GM15510 (cell line): Measurements from ENCODE around the gene GLYATL3.

Source experiments
- POLR2A ChIP-seq: IDR thresholded peaks from 3 replicates; pipeline ENCODE4 v1.6.1; 2011; ENCODE audit warnings: borderline replicate concordance; ENCODE audit not compliant: insufficient read length; ENCODE audit errors: extremely low read depth

GLYATL3 gene

GRCh38 chr6:49499623-49500022, at the start of gene GLYATL3:
Gene GLYATL3 (plus strand): TSS chr6:49499923. CDS start chr6:49511991, 12,068 bp downstream.
- TF ChIP-seq POLR2A, result no peak

GRCh38 chr6:49453221-49453620, 46.5 kb upstream of the GLYATL3 start:
- TF ChIP-seq POLR2A, result no peak

- no peak for TF ChIP-seq POLR2A
Measured at GRCh38 chr6:49454787-49455709, 44.7 kb upstream of the GLYATL3 start.

DNA sequence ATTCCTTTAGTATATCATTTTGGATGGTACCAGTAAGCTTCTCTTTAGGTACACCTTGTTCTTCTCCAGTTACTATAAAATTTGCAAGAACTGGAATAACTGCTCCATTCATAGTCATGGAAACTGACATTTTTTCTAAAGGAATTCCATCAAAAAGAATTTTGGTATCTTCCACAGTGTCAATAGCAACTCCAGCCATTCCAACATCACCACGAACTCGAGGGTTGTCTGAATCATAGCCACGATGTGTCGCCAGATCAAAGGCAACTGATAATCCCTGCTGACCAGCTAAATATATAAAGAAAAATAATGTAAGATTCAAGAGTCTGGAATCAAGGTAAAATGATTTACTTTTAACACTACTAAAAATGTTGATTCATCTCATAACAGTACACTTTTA, 42.0 kb upstream of the GLYATL3 start:
- TF ChIP-seq POLR2A, result no peak

- no peak for TF ChIP-seq POLR2A
Measured at GRCh38 chr6:49462071-49462470, 37.7 kb upstream of the GLYATL3 start.

DNA sequence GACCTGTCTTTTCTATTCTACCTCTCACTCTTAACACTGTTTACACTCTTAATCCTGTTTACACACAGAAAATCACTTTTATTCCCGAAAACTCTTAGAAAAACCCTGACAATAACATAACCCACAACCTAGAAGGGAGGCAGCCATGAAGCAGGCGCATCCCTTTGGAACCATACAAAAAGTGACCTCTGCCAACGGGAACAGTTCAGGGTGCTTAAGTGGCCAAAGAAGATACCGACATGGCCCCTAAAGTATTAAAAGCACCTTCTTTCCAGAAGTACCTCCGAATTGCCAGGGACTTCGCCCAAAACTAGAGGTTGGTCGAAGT, 37.2 kb upstream of the GLYATL3 start:
- TF ChIP-seq POLR2A, result no peak

DNA sequence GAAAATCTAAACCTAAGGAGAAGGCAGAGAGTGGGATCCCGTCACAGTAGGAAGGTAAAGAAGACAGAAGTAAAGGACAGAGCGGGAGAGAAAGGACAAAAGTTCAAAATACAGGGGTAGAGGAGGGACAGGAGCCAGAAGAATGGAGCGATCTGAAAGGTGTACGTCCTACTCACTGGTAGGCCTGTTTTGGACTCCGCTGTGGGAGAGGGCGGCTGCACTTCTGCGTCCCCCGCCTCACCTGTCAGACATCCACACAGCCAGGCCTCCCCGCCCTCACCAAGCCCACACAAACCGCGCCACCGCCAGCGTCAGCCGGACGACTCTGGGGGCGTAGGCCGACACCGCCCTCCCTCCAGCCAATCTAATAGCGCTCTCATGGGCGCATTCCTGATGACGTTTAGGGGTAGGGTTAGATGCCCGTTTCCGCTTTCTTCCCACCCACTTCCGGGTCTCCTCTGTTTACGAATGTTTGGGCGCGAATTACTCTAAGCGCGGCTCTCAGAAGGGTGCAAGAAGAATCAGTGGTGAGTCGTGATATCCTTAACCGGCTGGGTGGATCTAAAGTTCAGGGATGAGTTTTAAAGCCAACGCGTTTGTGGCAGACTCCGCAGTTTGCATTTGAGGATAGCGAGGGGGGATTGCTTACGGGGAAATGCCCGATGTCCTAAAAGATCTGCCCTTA, 36.7 kb upstream of the GLYATL3 start, which contains the start of the genes CENPQ and MMUT:
CENPQ (plus strand) TSS at position 444 of the 685 bp plus-strand sequence. CDS start 6,807 bp downstream, outside the sequence.
MMUT (minus strand) TSS at position 327 of the 685 bp plus-strand sequence. CDS start 3,787 bp downstream, outside the sequence.
- peak; percentile 79 for TF ChIP-seq POLR2A

GRCh38 chr6:49463612-49463967, 36.1 kb upstream of the GLYATL3 start:
- no peak for TF ChIP-seq POLR2A

DNA sequence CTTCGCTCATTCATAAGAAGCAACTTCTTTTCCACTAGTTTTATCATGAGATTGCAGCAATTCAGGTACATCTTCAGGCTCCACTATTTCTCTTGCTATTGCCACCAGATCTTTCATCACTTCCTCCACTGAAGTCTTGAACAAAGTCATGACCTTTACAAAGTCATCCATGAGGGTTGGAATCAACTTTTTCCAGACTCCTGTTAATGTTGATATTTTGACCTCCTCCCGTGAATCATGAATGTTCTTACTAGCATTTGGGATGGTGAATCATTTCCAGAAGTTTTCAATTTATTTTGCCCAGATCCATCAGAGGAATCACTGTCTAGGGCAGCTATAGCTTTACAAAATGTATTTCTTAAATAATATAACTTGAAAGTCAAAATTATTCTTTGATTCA, 35.0 kb upstream of the GLYATL3 start:
- no peak for TF ChIP-seq POLR2A

DNA sequence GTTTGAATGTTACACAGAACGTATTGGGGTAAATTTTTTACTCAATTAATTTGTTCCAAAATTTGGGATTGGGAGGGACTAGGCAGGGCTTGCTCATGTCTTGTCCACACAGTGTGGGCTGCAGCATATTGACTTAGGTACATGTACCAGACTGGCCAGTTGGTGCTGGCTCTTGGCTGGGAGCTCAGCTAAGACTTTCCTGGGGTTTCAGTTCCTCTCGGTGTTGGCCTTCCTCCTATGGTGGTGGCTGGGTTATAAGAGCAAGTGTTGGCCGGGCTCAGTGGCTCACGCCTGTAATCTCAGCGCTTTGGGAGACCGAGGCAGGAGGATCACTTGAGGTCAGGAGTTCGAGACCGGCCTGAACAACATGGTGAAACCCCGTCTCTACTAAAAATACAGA, 31.7 kb upstream of the GLYATL3 start:
- no peak for TF ChIP-seq POLR2A

DNA sequence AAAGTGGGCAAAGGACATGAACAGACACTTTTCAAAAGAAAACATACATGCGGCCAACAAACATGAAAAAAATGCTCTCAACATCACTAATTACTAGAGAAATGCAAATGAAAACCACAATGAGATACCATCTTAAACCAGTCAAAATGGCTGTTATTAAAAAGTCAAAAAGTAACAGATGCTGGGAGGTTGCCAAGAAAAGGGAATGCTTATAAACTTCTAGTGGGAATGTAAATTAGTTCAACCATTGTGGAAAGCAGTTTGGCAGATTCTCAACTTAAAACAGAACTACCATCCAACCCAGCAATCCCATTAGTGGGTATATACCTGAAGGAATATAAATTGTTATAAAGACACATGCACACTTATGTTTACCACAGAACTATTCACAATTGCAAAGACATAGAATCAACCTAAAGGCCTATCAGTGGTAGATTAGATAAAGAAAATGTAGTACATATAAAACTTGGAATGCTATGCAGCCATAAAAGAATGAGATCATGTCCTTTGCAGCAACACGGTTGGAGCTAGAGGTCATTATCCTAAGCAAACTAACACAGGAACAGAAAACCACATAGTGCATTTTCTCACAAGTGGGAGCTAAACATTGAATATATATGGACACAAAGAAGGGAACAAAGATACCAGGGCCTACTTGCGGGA, 20.3 kb upstream of the GLYATL3 start:
- no peak for TF ChIP-seq POLR2A

GRCh38 chr6:49490633-49491032, 9.1 kb upstream of the GLYATL3 start:
- no peak for TF ChIP-seq POLR2A

- no peak for TF ChIP-seq POLR2A
Measured at GRCh38 chr6:49497304-49497703, 2.4 kb upstream of the GLYATL3 start.

GRCh38 chr6:49499126-49499525, 597 bp upstream of the GLYATL3 start:
- TF ChIP-seq POLR2A, result no peak

- TF ChIP-seq POLR2A, result no peak
Measured at GRCh38 chr6:49504666-49505065, 4.9 kb downstream of the GLYATL3 start.
